Body of pancreas (tissue), 4 donors: ENCODE data around the gene ZNF611. TPM values are rescaled to one million over a fixed set of nuclear protein-coding genes. Genes with fewer than 3 reads are reported as not detected.
"Not testable (repeated sequence)": the region's sequence is repeated elsewhere in the genome, so short reads cannot be mapped to it uniquely, and the experiment has no call there.

Experiments
- ATAC-seq: fragments of 150-250 bp; one replicate; pipeline ENCODE4 v1.9.1; 2016
- DNase-seq, 4 donors: peaks; one replicate each; pipeline ENCODE4 v3.0.0-alpha.2; 2019
- H3K27ac ChIP-seq, 4 donors: fragments of 200-600 bp; sonication (generic); 1 replicate in 3 of 4; 2 replicates in 1 of 4; pipeline versions ENCODE4 v1.5.1 to v1.6.1; 2016 to 2019; ENCODE audit warnings: mild to moderate bottlenecking in 1 of 4, mixed read lengths in 1 of 4, moderate library complexity in 1 of 4
- H3K27me3 ChIP-seq, 2 donors: fragments of 200-600 bp; sonication (generic); one replicate each; pipeline ENCODE4 v1.6.0; 2016; ENCODE audit warnings: mild to moderate bottlenecking in 1 of 2
- H3K36me3 ChIP-seq, 2 donors: fragments of 200-600 bp; sonication (generic); replicated peaks in 1 of 2; 2 replicates each; pipeline ENCODE4 v1.5.1; 2016; ENCODE audit warnings: low read depth in 2 of 2; ENCODE audit not compliant: insufficient read depth in 1 of 2
- H3K4me1 ChIP-seq: fragments of 200-600 bp; sonication (generic); one replicate; pipeline ENCODE4 v1.6.0; 2016
- H3K4me3 ChIP-seq, 2 donors: fragments of 200-600 bp; sonication (generic); 1 replicate in 1 of 2; 2 replicates in 1 of 2; pipeline ENCODE4 v1.5.1; 2016 to 2019
- H3K9me3 ChIP-seq, 3 donors: fragments of 200-600 bp; sonication (generic); 1 replicate in 2 of 3; 2 replicates in 1 of 3; pipeline ENCODE4 v1.5.1; 2016
- CTCF ChIP-seq, 7 experiments: fragments of 450-650 bp in 4 of 7; fragments of 200-600 bp in 3 of 7; sonication (generic) in 3 of 7; IDR thresholded peaks; one replicate each; pipeline ENCODE4 v1.5.1; 2016 to 2019; ENCODE audit warnings: antibody characterized with exemption in 7 of 7
- POLR2A ChIP-seq, 3 donors: fragments of 450-650 bp; IDR thresholded peaks; one replicate each; pipeline ENCODE4 v1.6.1; 2016; ENCODE audit warnings: antibody characterized with exemption in 3 of 3, mild to moderate bottlenecking in 2 of 3
- WGBS, 2 donors: methylation state at CpG; one replicate each; pipeline ENCODE4 v1.1.5; 2017; 5-methylcytosine and 5-hydroxymethylcytosine counted together
- intact Hi-C: fragments of 100-400 bp; cut with DNase I; formaldehyde crosslinking; loops from one replicate; pipeline ENCODE4 v1.15.1; 2023
- total RNA-seq, 2 donors: library from RNA; depleted of rRNA; stranded (reverse); fragments of >200 nt; gene quantifications; one replicate each; pipeline ENCODE4 v1.1.0, GENCODE V29; 2016

The ZNF611 gene
- 10 to 100 TPM in 1 of 2 donors, 1 to 10 TPM in 1; 6.0 to 19.8 TPM for total RNA-seq

GRCh38 chr19:52734893-52735661, at the start of gene ZNF611:
TSS of gene ZNF611 (minus strand) at chr19:52735044. CDS start at chr19:52715894, 19,150 bp downstream.
- TF ChIP-seq POLR2A (IDR thresholded peaks at IDR 0.05) (peak; percentile 47 to 90 (median 87)), CTCF (IDR thresholded peaks at IDR 0.05) (peak; percentile 46 to 88 (median 74))
- peak within 1 kb of the TSS; percentile 24 to 68 for H3K4me3 ChIP-seq
- no peaks in the 10 kb centered on the region for H3K9me3 ChIP-seq
- H3K36me3 ChIP-seq: no peaks in the 10 kb centered on the region
- DNase-seq: peak; percentile 98 to 99 (median 99)
- peak within 1 kb of the TSS; percentile 65 to 90 (median 84) for H3K27ac ChIP-seq
- intact Hi-C loops: no loop called here
- H3K4me1 ChIP-seq: peaks cover 30% of the 10 kb centered on the region
- ATAC-seq: peak; percentile 98
- WGBS, 2 donors: 4 to 6% methylated on average over 20 to 38 of the region's 38 CpGs
- no peaks in the 10 kb centered on the region for H3K27me3 ChIP-seq

GRCh38 chr19:52782864-52783263, 48.0 kb upstream of the ZNF611 start:
- WGBS, 2 donors: 100% methylated on average over 1 of the region's 2 CpGs
- H3K27me3 ChIP-seq, H3K27ac ChIP-seq, intact Hi-C loops, H3K9me3 ChIP-seq, ATAC-seq, H3K36me3 ChIP-seq, DNase-seq, H3K4me3 ChIP-seq: not testable (repeated sequence)
- peaks cover 15% of the 10 kb centered on the region for H3K4me1 ChIP-seq

- WGBS, 2 donors: 71 to 77% methylated on average over 3 of the region's 3 CpGs
Observed at GRCh38 chr19:52778811-52779210, 44.0 kb upstream of the ZNF611 start.

GRCh38 chr19:52756447-52756846, 21.6 kb upstream of the ZNF611 start:
- H3K4me3 ChIP-seq, H3K27ac ChIP-seq, intact Hi-C loops, DNase-seq, H3K36me3 ChIP-seq, H3K27me3 ChIP-seq, H3K9me3 ChIP-seq, H3K4me1 ChIP-seq, ATAC-seq: not testable (repeated sequence)
- 82 to 89% methylated on average over 2 of the region's 2 CpGs for WGBS, 2 donors

More at GRCh38 chr19:52778811-52779210, 44.0 kb upstream of the ZNF611 start:
- Histone ChIP-seq H3K27me3 (no peaks in the 10 kb centered on the region), H3K4me1 (no peaks in the 10 kb centered on the region), H3K36me3 (no peaks in the 10 kb centered on the region), H3K4me3 (no peak overlapping the region), H3K9me3 (no peaks in the 10 kb centered on the region), H3K27ac (no peak overlapping the region)
- TF ChIP-seq CTCF (IDR thresholded peaks at IDR 0.05) (no peak), POLR2A (IDR thresholded peaks at IDR 0.05) (no peak)
- intact Hi-C loops: no loop called here
- no peak for ATAC-seq
- DNase-seq: no peak

- no peaks in the 10 kb centered on the region for H3K36me3 ChIP-seq
- DNase-seq (no peak), ATAC-seq (no peak)
- no peak overlapping the region for H3K4me3 ChIP-seq
- 40 to 66% methylated on average over 4 of the region's 4 CpGs for WGBS, 2 donors
- H3K27me3 ChIP-seq: no peaks in the 10 kb centered on the region
- TF ChIP-seq CTCF (IDR thresholded peaks at IDR 0.05) (no peak), POLR2A (IDR thresholded peaks at IDR 0.05) (no peak)
- H3K9me3 ChIP-seq: no peaks in the 10 kb centered on the region
- H3K27ac ChIP-seq: no peak overlapping the region
- no peaks in the 10 kb centered on the region for H3K4me1 ChIP-seq
- intact Hi-C loops: no loop called here
Observed at GRCh38 chr19:52749780-52750179, 14.9 kb upstream of the ZNF611 start.
